NCI-H1694 treated with DMSO at 0.1 percent for 48 hours (cell line): ENCODE data around the gene PRKAR1B.

Experiments used
- DNase-seq: peaks from one replicate; lab custom pipeline; 2025; lab: John Stamatoyannopoulos, UW

PRKAR1B gene

DNA sequence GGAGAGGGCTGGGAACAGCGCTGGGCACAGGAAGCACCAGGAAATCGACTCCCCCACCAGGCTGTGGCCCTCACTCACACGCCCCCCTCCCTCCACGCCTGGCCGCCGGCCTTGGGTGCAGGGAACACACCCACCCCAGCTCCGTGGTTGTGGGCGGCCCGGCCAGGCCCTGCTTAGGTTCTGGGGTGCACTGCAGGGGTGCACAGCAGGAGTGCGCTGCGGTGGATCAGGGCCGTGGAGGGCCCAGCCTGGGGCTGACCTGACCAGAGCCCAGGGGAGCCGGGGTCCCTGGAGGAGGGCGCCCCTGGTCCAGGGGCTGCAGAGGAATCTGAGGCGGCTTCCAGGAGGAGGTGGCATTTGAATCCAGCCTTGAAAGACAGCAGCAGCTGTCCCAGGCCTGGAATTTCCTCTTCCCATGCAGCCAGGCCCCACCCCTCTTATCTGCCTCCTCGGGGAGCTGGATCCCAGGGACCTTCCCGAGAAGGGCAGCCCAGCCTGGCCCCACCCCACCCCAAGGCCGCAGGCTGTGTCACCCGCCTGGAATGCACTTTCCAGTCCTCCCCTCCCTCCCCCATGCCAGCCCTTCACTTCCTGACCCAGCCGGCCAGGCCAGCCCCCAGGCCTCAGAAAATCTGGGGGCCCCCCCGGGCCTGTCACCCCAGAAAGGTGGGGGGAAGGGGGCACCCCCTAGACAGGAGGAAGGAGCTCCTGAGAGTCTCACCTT is 189.0 kb downstream of the PRKAR1B start:
- no peak for DNase-seq

- no peak for DNase-seq
Measured at GRCh38 chr7:536231-536630, 190.8 kb downstream of the PRKAR1B start.

DNA sequence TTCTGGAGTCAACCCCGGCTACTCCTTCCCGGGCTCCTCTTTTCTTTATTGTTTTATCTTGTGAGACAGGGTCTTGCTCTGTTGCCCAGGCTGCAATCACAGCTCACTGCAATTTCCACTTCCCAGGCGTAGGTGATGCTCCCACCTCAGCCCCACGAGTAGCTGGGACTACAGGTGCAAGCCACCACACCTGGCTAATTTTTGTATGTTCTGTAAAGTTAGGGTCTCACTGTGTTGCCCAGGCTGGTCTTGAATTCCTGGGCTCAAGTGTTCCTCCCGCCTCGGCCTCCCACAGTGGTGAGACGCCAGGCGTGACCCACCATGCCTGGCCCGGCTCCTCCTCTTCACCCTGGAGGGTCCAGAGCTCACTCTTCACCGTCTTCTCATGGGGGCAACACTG is 192.1 kb downstream of the PRKAR1B start:
- DNase-seq, result no peak

GRCh38 chr7:534075-534474 is 193.0 kb downstream of the PRKAR1B start:
- DNase-seq, result no peak

DNA sequence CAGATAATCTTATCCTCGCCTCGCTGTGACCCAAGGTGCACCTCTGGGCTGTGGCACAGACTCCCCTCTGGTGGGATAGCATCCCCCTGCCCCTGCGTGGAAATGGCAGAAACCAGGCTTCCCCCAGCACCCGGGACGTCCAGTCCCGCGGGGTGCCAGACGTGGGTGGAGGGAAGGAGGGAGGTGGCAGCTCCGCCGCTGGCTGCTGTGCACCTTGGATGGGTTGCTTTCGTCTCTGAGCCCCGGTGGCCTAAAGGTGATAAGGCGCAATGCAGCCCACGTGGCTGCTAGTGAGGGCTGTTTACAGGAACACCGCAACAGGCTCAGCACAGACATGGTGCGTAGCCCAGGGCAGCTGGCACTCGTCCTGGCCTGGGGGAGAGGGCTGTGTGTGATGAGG is 193.8 kb downstream of the PRKAR1B start:
- no peak for DNase-seq

DNA sequence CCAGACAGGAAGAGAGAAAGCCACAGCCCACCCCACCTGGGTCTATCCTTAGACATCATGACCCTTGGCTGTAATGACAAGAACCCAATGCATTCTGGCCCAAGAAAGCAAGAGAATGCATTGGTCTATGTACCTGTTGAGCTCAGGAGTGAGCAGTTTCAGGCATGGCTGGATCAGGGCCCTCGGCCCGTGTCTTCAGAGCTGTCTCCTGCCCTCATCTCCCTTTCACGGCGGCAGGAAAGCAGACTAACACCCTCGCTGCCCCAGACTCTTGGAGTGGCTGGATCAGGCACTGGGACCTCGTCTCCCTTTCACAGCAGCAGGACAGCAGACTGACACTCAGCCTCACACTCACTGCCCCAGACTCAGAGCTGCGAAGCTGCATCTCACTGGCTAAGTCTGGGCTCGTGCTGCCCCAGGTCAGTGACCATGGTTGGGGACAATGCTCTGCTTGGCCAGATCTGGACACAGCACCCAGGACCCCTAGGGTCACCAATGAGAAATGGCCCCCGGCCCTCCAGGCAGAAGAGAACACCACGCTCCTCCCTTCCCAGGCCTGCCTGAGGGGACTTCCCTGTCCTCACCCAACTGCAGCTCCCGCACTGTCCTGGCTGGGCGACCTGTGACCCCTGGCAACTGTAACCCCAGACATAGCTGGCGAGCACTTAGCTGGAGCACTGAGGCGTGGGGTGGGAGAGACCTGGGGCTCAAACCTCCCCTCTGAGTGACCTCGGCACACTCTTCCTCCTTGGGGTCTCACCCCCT is 194.5 kb downstream of the PRKAR1B start:
- no peak for DNase-seq

- no peak for DNase-seq
Measured at GRCh38 chr7:531777-532176, 195.3 kb downstream of the PRKAR1B start.

- DNase-seq, result no peak
Measured at GRCh38 chr7:528451-528850, 198.6 kb downstream of the PRKAR1B start.

DNA sequence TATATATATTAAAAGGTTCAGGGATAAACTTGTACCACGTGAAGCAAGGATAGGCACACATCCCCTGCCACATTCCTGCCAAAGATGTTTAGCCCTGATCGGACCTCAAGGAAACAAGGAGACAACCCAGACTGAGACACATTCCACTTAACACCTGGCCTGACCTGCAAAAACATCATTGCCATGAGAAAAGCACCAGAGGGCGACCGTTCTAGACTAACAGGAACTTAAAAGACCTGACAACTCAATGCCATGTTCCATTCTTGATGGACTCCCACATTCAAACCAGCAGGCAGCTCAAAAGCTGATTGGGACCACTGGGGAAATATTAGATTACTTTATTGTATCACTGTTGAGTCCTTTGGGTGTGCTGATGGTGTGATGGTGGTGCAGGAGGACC is 199.4 kb downstream of the PRKAR1B start:
- DNase-seq, result no peak

DNA sequence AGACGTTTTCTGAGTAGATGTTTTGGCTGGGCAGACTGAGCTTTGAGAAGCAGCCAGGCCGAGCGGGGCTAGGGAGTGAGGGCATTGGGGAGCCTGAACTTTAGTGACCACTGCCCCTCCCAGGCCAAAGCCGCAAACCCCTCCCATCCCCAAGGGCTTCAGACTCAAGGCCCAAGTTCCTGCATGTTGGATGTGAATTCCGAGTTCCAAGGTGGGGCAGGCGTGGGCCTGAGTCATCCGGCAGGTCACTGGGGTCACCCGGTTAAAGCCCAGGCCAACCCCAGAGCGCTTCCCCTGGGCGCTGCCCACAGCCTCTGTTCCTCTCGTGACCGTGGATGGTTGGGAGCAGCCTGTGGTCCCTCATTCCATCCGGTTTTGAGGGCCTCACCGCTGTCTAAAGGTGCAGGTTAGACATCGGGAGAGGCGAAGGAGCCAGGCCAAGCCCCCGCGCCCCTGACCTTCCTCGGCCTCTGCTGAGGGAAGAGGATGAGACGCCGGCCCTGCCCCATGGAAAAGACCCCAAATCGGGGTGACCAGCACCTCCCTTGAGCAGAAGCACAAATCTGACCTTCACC is 200.5 kb downstream of the PRKAR1B start:
- DNase-seq, result no peak

GRCh38 chr7:525740-526139 is 201.3 kb downstream of the PRKAR1B start:
- peak; percentile 22 for DNase-seq

- DNase-seq, result no peak
Measured at GRCh38 chr7:524800-525199, 202.3 kb downstream of the PRKAR1B start.

DNA sequence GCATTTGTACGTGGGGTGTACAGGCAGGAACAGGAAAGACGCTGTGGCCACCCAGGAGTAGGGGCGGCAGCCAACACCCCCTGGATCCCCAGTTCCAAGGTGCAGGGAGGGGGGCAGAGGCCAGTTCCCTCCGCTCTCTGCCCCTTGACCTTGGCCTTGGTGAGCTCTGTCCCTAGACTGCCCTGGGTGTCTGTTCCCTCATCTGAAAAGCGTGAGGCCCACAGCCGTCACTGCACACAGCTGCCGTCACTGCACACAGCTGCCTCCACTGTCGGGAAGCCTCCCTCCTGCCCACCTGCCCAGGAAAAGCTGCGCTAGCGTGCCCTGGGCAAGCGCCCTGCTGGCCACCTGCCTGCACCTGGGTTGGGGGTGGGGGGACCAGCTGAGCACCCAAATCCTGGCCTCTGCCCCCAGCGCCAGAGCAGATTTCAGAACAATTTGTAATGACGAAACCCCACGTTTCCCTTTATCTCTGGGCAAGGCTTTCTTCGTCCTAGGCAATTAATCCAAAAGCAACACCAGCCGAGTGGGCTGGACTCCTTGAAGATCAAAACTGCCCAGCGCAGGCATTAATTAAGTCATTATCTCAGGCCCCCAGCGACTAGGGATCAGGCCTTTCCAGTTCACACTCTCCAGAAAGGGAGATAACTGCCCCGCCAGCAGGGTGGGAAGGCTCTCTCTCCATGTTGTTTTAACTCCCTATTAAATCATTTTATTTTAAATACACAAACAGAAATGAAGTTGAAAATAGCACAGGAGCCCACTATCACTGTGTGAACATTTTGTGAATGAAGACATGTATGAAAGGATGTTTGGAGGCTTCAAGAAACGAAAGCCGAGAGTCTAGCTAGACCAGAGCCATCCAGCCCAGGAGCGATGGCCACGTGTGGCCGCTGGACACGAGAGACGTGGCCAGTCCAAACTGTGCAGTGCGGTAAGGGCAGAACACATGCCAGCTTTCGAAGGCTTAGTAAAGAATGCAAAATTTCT is 203.4 kb downstream of the PRKAR1B start:
- no peak for DNase-seq

- DNase-seq, result no peak
Measured at GRCh38 chr7:522951-523314, 204.1 kb downstream of the PRKAR1B start.

DNA sequence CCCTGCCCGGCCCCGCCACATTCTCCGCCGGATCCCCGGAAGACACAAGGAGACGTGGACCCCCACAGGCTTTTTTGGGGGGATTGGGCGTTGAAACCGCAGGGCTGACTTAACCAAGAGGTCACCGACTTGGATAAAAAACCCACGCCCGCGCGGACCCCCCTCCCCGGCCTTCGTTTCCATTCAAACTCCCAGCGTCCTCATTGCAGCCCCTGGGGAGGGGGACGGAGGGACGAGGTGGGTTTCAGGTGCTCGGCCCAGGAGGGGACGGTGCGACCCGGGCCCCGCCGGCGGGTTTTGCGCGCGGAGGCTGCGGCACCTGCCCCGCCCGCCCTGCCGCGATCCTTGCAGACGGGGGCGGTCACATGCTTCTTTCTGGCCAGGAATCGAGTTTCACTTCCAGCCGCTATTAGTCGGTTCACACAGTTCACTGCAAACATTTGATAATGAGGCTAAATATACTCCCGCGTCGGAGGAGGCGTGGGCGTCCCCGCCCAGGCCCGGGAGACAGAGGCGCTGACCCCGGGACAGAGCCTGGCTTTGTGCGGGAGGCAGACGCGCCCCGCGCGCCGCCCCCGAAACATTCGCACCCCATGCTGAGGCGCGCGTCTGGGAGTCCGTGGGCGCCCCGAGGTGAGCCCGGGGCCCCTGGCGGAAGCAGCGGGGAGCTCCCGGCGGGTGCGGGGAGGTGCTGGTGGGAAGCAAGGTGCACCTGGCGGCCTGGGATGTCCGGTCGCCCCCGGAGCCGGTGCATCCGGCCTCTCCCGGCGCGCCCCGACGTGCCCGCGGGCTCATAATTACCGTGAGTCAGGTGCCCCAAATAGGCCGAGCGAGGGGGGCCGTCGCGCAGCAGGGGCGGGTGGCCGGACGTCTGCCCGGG is 204.8 kb downstream of the PRKAR1B start:
- DNase-seq, result no peak

DNA sequence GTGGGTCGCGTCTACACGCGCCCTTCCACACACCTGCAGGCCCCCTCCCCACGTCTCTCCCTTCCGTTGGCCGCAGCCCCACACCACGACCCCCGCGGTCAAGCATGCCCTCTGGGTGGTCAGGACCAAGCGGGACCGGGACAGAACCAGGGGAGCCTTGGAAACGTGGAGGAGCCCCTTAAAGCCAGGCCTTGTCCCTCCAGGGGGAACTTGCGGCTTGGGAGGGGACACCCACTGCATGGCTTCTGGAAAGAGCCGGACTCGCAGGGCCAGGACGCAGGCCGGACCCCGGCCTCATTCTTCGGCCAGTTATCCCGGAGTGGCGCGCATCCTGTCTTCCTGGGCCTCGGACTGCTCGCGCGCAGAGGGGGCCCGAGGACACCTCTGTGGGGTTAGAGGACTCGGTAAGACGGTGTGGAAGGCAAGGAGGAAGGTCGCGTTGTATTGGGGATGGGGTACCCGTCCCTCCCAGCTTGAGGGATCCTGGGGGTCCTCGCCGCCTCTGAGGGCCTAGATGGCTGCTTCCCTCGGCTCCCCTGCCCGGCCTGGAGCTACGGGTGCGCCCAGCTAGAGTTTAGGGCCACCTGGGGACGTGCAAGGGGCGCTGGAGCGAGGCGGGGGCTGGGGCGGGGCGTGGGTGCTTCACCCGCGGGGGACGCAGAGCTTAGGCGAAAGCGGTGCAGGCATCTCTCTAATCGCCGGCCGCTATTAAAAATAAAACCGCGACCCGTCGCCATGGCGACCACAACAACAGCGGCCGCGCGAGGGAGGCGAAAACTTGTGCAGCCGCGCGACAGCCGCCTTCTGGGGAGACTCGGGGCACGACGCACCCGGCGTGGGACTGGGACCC is 205.6 kb downstream of the PRKAR1B start:
- DNase-seq, result no peak

DNA sequence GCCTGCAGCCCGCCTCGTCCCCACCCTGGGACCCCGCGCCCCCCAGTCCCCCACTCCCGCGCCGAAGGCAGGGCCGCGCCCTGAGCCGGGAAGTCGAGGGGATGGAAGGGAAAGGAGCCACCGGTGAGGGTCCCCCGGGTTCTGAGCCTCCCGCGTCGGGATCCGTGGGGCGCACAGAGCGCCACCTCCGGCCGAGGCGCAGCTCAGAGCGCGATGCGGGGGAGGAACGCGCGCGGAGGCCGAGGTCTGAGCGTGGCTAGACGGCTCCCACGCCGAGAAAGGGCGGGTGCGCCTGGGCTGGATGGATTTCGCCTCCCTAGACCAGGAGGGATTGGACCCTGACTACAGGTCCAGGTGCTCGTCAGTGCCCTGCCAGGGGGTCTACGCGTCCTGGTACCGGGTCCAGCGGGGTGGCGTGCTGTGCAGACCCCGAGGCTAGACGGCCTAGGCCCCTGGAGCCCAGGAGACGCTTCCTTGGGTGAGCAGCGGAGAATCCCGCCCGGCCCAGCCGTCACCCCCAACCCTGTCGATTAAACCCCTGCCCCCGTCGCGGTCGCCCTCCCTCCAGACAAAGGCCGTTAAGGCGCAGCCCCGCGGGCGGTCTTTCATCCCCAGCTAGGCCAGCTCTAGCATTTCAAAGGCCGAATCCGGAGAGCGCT is 206.4 kb downstream of the PRKAR1B start:
- DNase-seq, result no peak

- peak; percentile 41 for DNase-seq
Measured at GRCh38 chr7:519484-520390, 207.3 kb downstream of the PRKAR1B start, which contains the start of gene PDGFA. PDGFA (minus strand) TSS chr7:519846; CDS start chr7:519001, 845 bp downstream.
